Esophagus muscularis mucosa (tissue), 4 donors: ENCODE measurements around the gene WDR37. TPM values are rescaled to one million over a fixed set of nuclear protein-coding genes. Genes with fewer than 3 reads are reported as not detected.

Experiments used
- DNase-seq: peaks from one replicate; pipeline ENCODE4 v3.0.0-alpha.2; 2017; ENCODE audit errors: extremely low spot score
- H3K27ac ChIP-seq, 4 donors: fragments of 200-600 bp; sonication (generic); replicated peaks in 1 of 4; 1 replicate in 3 of 4; 2 replicates in 1 of 4; pipeline ENCODE4 v1.5.1; 2016 to 2019; ENCODE audit warnings: mild to moderate bottlenecking in 1 of 4
- H3K27me3 ChIP-seq, 4 donors: fragments of 200-600 bp; sonication (generic); one replicate each; pipeline versions ENCODE4 v1.5.1 to v1.6.0; 2016 to 2019
- H3K36me3 ChIP-seq, 4 donors: fragments of 200-600 bp; sonication (generic); one replicate each; pipeline ENCODE4 v1.5.1; 2016 to 2019
- H3K4me1 ChIP-seq, 4 donors: fragments of 200-600 bp; sonication (generic); one replicate each; pipeline ENCODE4 v1.5.1; 2016 to 2019
- H3K4me3 ChIP-seq, 4 donors: fragments of 200-600 bp; sonication (generic); 1 replicate in 2 of 4; 2 replicates in 2 of 4; pipeline ENCODE4 v1.5.1; 2016 to 2019; ENCODE audit warnings: mild to moderate bottlenecking in 4 of 4, moderate library complexity in 1 of 4
- H3K9me3 ChIP-seq, 4 donors: fragments of 200-600 bp; sonication (generic); 1 replicate in 3 of 4; 2 replicates in 1 of 4; pipeline ENCODE4 v1.5.1; 2016 to 2019
- EP300 ChIP-seq: sonication (generic); formaldehyde crosslinking; IDR thresholded peaks from one replicate; pipeline ENCODE4 v1.6.1; 2017; ENCODE audit warnings: antibody characterized with exemption
- POLR2A ChIP-seq: fragments of 450-650 bp; IDR thresholded peaks from one replicate; pipeline ENCODE4 v1.6.1; 2017; ENCODE audit warnings: antibody characterized with exemption, moderate library complexity, mild to moderate bottlenecking, low read depth
- POLR2AphosphoS5 ChIP-seq, 2 donors: sonication (generic); formaldehyde crosslinking; IDR thresholded peaks; one replicate each; pipeline ENCODE4 v1.6.1; 2017; ENCODE audit warnings: antibody characterized with exemption in 2 of 2
- WGBS: methylation state at CpG from one replicate; pipeline ENCODE4 v1.1.5; 2018; 5-methylcytosine and 5-hydroxymethylcytosine counted together
- intact Hi-C: fragments of 100-400 bp; cut with DNase I; formaldehyde crosslinking; loops from one replicate; pipeline ENCODE4 v1.15.1; 2023
- total RNA-seq, 4 donors: library from RNA; depleted of rRNA; stranded (reverse); fragments of >200 nt; gene quantifications; one replicate each; pipeline versions ENCODE4 v1.1.0 to v1.2.1, GENCODE V29; 2016
- TF ChIP-seq, protein P1 (sequence below), 3 experiments: fragments of 200-600 bp in 2 of 3; fragments of 450-650 bp in 1 of 3; sonication (generic) in 2 of 3; IDR thresholded peaks; one replicate each; pipeline ENCODE4 v1.5.1; 2017 to 2019; ENCODE audit warnings: antibody characterized with exemption in 3 of 3, mild to moderate bottlenecking in 2 of 3, moderate library complexity in 1 of 3

WDR37 gene
- total RNA-seq, 4 donors from 2014 or later = 9.1 to 17.2 (median 13.2) TPM

DNA sequence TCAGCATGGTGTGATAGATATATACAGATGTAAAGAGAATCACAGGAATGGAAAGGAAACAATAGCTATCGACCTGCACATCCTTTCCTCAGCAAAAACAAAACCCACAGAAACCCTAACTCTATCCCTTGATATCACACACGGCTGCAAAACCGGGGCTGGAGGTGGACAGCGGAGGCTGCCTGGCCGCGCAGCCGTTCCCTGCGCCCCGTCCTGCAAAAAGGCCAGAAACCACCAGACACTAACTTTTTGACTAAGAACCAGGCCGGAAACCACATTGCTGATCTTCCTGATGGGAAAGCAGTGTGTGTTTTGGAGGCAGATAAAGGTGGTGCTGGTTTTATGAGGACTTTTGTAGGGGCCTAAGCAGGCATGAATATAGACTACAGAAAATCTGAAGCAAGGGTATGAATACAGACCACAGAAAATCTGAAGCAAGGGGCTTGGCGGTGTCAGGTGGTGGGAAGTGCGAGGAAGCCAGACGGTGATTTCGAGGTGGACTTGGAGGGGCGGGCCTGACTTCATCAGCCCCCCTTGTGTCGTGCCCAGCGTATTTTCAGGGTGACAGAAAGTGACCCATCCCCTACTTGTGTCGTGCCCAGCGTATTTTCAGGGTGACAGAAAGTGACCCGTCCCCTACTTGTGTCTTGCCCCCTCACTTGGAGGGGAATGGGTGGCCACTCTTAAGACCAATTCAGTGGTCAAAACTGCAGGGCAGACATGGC lies 123.3 kb downstream of the WDR37 start:
- intact Hi-C loops = no loop called here
- Histone ChIP-seq H3K36me3 (no peaks in the 10 kb centered on the region), H3K27me3 (peaks cover 0 to 13% (median 0%) of the 10 kb centered on the region in 4 donors), H3K4me3 (no peak overlapping the region), H3K4me1 (no peaks in the 10 kb centered on the region), H3K9me3 (no peaks in the 10 kb centered on the region), H3K27ac (no peak overlapping the region)
- TF ChIP-seq EP300 (no peak), POLR2AphosphoS5 (IDR thresholded peaks at IDR 0.05) (no peak), POLR2A (no peak)
- TF ChIP-seq, protein P1, sequence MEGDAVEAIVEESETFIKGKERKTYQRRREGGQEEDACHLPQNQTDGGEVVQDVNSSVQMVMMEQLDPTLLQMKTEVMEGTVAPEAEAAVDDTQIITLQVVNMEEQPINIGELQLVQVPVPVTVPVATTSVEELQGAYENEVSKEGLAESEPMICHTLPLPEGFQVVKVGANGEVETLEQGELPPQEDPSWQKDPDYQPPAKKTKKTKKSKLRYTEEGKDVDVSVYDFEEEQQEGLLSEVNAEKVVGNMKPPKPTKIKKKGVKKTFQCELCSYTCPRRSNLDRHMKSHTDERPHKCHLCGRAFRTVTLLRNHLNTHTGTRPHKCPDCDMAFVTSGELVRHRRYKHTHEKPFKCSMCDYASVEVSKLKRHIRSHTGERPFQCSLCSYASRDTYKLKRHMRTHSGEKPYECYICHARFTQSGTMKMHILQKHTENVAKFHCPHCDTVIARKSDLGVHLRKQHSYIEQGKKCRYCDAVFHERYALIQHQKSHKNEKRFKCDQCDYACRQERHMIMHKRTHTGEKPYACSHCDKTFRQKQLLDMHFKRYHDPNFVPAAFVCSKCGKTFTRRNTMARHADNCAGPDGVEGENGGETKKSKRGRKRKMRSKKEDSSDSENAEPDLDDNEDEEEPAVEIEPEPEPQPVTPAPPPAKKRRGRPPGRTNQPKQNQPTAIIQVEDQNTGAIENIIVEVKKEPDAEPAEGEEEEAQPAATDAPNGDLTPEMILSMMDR (IDR thresholded peaks at IDR 0.05) = no peak
- DNase-seq = no peak
- WGBS = 85% methylated on average over 18 of the region's 20 CpGs

DNA sequence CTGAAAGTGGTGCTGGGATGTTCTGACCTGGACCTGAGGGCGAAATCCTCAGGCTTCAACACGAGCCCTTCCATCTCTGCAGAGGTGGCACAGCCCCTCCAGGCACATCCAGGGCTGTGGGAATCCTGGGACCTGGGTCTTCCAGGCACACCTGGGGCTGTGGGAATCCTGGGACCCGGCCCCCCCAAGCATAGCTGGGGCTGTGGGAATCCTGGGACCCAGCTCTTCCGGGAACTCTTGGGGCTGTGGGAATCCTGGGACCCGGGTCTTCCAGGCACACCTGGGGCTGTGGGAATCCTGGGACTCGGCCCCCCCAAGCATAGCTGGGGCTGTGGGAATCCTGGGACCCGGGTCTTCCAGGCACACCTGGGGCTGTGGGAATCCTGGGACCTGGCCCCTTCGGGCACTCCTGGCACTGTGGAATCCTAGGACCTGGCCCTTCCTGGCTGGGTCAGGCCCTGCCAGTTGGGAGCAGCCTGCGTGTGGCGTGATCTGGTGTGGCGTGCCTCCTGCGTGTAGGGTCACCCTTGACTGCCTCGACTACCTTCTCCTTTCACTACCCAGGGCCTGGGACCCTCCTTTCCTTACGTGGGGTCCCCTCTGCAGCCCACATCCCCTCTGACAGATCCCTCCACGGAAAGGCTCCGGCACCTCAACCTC lies 124.0 kb downstream of the WDR37 start:
- H3K36me3 ChIP-seq = no peaks in the 10 kb centered on the region
- DNase-seq = no peak

DNA sequence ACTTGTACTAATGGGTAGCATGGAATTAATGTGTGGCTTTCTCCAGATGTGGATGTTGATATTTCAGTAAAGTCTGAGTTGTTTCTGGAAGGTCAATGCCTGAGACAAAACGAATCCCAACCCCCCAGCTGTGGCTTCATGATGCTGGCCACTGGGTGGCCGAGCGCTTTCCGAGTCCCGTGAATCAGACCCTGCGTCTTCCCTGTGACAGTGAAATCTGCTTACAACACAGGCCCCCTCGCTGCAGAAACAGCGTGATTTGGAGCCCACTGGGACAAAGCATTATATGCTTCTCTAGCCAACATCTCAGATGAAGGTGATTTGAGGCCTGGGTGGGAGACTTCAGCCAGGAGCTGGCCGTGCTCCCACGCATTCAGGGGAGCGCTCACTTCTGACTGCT lies 124.7 kb downstream of the WDR37 start:
- peaks cover 0 to 21% (median 0%) of the 10 kb centered on the region in 4 donors for H3K27me3 ChIP-seq
- intact Hi-C loops = no loop called here
- H3K36me3 ChIP-seq = no peaks in the 10 kb centered on the region
- DNase-seq = no peak
- H3K27ac ChIP-seq = no peak overlapping the region
- H3K9me3 ChIP-seq = no peaks in the 10 kb centered on the region
- H3K4me1 ChIP-seq = no peaks in the 10 kb centered on the region
- no peak overlapping the region for H3K4me3 ChIP-seq
- 53% methylated on average over 11 of the region's 11 CpGs for WGBS
- TF ChIP-seq EP300 = no peak
- no peak for TF ChIP-seq POLR2AphosphoS5 (IDR thresholded peaks at IDR 0.05)
- no peak for TF ChIP-seq POLR2A
- TF ChIP-seq, protein P1 (IDR thresholded peaks at IDR 0.05) = no peak

More for the DNA sequence above, 124.0 kb downstream of the WDR37 start:
- WGBS = 86% methylated on average over 5 of the region's 16 CpGs
- TF ChIP-seq, protein P1 (IDR thresholded peaks at IDR 0.05) = no peak
- TF ChIP-seq POLR2AphosphoS5 (IDR thresholded peaks at IDR 0.05) (no peak), EP300 (no peak)
- Histone ChIP-seq H3K4me1 (no peaks in the 10 kb centered on the region), H3K27me3 (peaks cover 0 to 18% (median 0%) of the 10 kb centered on the region in 4 donors), H3K9me3 (no peaks in the 10 kb centered on the region), H3K27ac (no peak overlapping the region), H3K4me3 (no peak overlapping the region)
- intact Hi-C loops = no loop called here

Other genes starting within 250 kb of the WDR37 start
- gene LARP4B, start 124.7 kb upstream of the WDR37 start, total RNA-seq = 10 to 100 TPM; 35.6 to 43.1 (median 38.2) TPM
- 10 to 100 TPM; 18.3 to 39.1 (median 27.4) TPM for gene GTPBP4, start 68.0 kb upstream of the WDR37 start, total RNA-seq
- not detected for gene IDI2, start 30.5 kb upstream of the WDR37 start, total RNA-seq
- 10 to 100 TPM; 16.8 to 33.3 (median 23.4) TPM for gene IDI1, start 7.3 kb upstream of the WDR37 start, total RNA-seq